DND-41 (cell line): Measurements from ENCODE around the gene AMFR.

ENCODE experiments used
- ATAC-seq: fragments of 200-7000 bp; cut with Tn5 transposase; 3 replicates; pipeline ENCODE4 v1.9.1; 2021; ENCODE audit warnings: low read depth; ENCODE audit not compliant: insufficient read depth
- DNase-seq: peaks from one replicate; pipeline ENCODE4 v3.0.0-alpha.2; 2020
- H2AFZ ChIP-seq: 2 replicates; pipeline ENCODE4 v1.6.0; 2012; ENCODE audit warnings: low read depth, low read length
- H3K27ac ChIP-seq: 2 replicates; pipeline ENCODE4 v1.5.1; 2012; ENCODE audit warnings: low read length, inconsistent platforms
- H3K27me3 ChIP-seq: fragments of 200-600 bp; sonication (generic); 2 replicates; pipeline ENCODE4 v1.6.0; 2012; ENCODE audit warnings: low read length, mild to moderate bottlenecking, inconsistent platforms; ENCODE audit not compliant: insufficient read depth, poor library complexity
- H3K36me3 ChIP-seq: 2 replicates; pipeline ENCODE4 v1.5.1; 2012; ENCODE audit warnings: low read length, inconsistent platforms; ENCODE audit not compliant: insufficient read depth
- H3K4me1 ChIP-seq: 2 replicates; pipeline ENCODE4 v1.5.1; 2012; ENCODE audit warnings: mild to moderate bottlenecking, low read length; ENCODE audit not compliant: insufficient read depth
- H3K4me2 ChIP-seq: 2 replicates; pipeline ENCODE4 v1.6.0; 2012; ENCODE audit warnings: mild to moderate bottlenecking, moderate library complexity, low read length, inconsistent platforms; ENCODE audit not compliant: insufficient read depth
- H3K4me3 ChIP-seq, 2 experiments: fragments of 200-600 bp in 1 of 2; shearing (Covaris generic) in 1 of 2; 2 replicates each; pipeline ENCODE4 v1.5.1; 2012 to 2016; ENCODE audit warnings: inconsistent platforms in 2 of 2, low read length in 2 of 2, mild to moderate bottlenecking in 2 of 2, low read depth in 1 of 2, moderate library complexity in 1 of 2
- H3K79me2 ChIP-seq: 2 replicates; pipeline ENCODE4 v1.6.0; 2012; ENCODE audit warnings: low read length, inconsistent platforms; ENCODE audit not compliant: insufficient read depth
- H3K9ac ChIP-seq: 2 replicates; pipeline ENCODE4 v1.6.0; 2012; ENCODE audit warnings: low read depth, mild to moderate bottlenecking, inconsistent platforms, low read length, moderate library complexity
- H3K9me3 ChIP-seq: 2 replicates; pipeline ENCODE4 v1.5.1; 2012; ENCODE audit warnings: low read length, moderate library complexity, mild to moderate bottlenecking, inconsistent platforms; ENCODE audit not compliant: insufficient read depth, severe bottlenecking
- H4K20me1 ChIP-seq: 2 replicates; pipeline ENCODE4 v1.6.0; 2012; ENCODE audit warnings: low read length; ENCODE audit not compliant: insufficient read depth
- CTCF ChIP-seq: IDR thresholded peaks from 2 replicates; pipeline ENCODE4 v1.5.1; 2012; ENCODE audit warnings: borderline replicate concordance, low read length, moderate library complexity, mild to moderate bottlenecking; ENCODE audit not compliant: poor library complexity, severe bottlenecking; ENCODE audit errors: extremely low read depth
- EZH2 ChIP-seq: IDR thresholded peaks from 3 replicates; pipeline ENCODE4 v1.6.1; 2012; ENCODE audit warnings: borderline replicate concordance, low read depth, mild to moderate bottlenecking, moderate library complexity, low read length, inconsistent platforms; ENCODE audit not compliant: severe bottlenecking

AMFR gene

DNA sequence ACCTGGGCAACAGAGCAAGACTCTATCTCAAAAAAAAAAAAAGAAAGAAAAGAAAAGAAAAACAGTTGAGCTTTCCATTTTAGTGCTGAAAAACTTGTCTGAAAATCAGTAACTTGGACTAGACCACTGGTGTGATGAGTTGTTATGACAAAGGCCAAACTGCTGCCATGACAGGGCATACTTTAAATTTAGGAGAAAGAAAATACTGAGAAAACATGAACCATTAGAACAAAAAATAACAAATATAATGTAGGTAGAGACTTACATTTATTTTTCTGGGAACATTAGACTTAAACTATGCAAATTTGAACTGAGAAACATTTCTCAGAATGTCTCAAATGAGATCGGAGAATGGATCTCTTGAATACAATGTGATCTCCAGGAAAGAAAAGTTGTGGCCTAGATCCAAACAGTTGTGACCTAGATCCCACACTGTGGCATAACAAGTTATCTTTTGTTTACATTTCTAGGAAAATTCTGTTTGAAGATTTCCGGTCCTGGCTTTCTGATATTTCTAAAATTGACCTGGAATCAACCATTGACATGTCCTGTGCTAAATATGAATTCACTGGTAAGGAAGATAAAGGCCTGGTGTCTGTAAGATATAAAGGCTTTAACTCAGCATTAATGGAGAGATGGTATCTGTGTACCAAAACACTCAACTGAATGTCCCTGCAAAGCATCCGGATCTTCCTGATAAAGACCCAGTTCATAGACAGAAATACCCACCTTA lies 36.9 kb upstream of the AMFR start:
- Histone ChIP-seq H2AFZ (no peak overlapping the region), H3K9me3 (no peaks in the 10 kb centered on the region), H3K36me3 (peaks cover 80% of the 10 kb centered on the region), H3K4me3 (no peak overlapping the region), H3K27ac (no peak overlapping the region), H3K27me3 (no peaks in the 10 kb centered on the region), H3K4me1 (no peaks in the 10 kb centered on the region), H3K79me2 (no peaks in the 10 kb centered on the region), H4K20me1 (no peaks in the 10 kb centered on the region), H3K9ac (no peak overlapping the region), H3K4me2 (no peak overlapping the region)
- no peak for DNase-seq
- TF ChIP-seq EZH2, result no peak
- no peak for TF ChIP-seq CTCF
- no peak for ATAC-seq

DNA sequence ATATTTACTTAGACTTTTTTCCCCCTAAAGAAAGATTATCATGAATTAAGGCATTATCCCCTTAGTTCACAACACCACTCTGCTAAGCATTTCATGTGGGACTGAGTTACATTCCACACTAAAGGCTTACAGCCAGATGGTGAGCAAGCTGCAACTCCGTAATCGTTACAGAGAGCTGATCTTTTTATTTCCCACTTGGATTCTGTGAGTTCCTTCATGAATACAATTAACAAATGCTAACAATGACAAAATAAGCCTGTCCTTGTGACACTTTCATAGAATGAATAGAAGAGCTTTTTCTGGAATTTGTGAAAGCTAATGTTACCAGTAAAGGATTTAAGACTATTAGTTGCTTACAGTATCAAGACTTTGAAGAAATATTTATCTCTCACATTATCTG lies 34.8 kb upstream of the AMFR start:
- no peaks in the 10 kb centered on the region for H4K20me1 ChIP-seq
- H3K79me2 ChIP-seq, result no peaks in the 10 kb centered on the region
- H3K36me3 ChIP-seq, result peaks cover 78% of the 10 kb centered on the region
- no peak overlapping the region for H3K27ac ChIP-seq
- no peak overlapping the region for H3K9ac ChIP-seq
- no peaks in the 10 kb centered on the region for H3K4me1 ChIP-seq
- H3K4me3 ChIP-seq, result no peak overlapping the region
- H2AFZ ChIP-seq, result no peak overlapping the region
- no peaks in the 10 kb centered on the region for H3K9me3 ChIP-seq
- ATAC-seq (no peak), DNase-seq (no peak)
- no peak for TF ChIP-seq CTCF
- no peak for TF ChIP-seq EZH2
- H3K27me3 ChIP-seq, result no peaks in the 10 kb centered on the region
- no peak overlapping the region for H3K4me2 ChIP-seq

GRCh38 chr16:56457927-56458470 lies 32.7 kb upstream of the AMFR start:
- TF ChIP-seq EZH2 (no peak), CTCF (no peak)
- Histone ChIP-seq H3K4me3 (no peak overlapping the region), H3K4me1 (peaks cover 8% of the 10 kb centered on the region), H3K4me2 (no peak overlapping the region), H3K9me3 (no peaks in the 10 kb centered on the region), H3K27me3 (no peaks in the 10 kb centered on the region), H3K79me2 (peaks cover 9% of the 10 kb centered on the region), H4K20me1 (no peaks in the 10 kb centered on the region), H3K27ac (no peak overlapping the region), H3K9ac (no peak overlapping the region), H2AFZ (no peak overlapping the region), H3K36me3 (peaks cover 81% of the 10 kb centered on the region)
- ATAC-seq, result no peak
- DNase-seq, result no peak
